Lower leg skin (tissue), 3 donors: ENCODE measurements around the gene SUOX.

ENCODE experiments used
- CTCF ChIP-seq, 3 donors: fragments of 450-650 bp; IDR thresholded peaks; one replicate each; pipeline ENCODE4 v1.5.1; 2016; ENCODE audit warnings: antibody characterized with exemption in 3 of 3, mild to moderate bottlenecking in 3 of 3, moderate library complexity in 2 of 3
- POLR2A ChIP-seq, 2 donors: fragments of 450-650 bp; IDR thresholded peaks; one replicate each; pipeline ENCODE4 v1.6.1; 2016 to 2017; ENCODE audit warnings: antibody characterized with exemption in 2 of 2, mild to moderate bottlenecking in 1 of 2, moderate library complexity in 1 of 2

GRCh38 chr12:55991110-55991509 lies 6.0 kb upstream of the SUOX start:
- TF ChIP-seq CTCF (IDR thresholded peaks at IDR 0.05) (no peak), POLR2A (IDR thresholded peaks at IDR 0.05) (no peak)
